CD4-positive, alpha-beta T cell (primary cell): ENCODE data around the gene FBXO28. TPM values are rescaled to one million over a fixed set of nuclear protein-coding genes. Genes with fewer than 3 reads are reported as not detected.

Experiments
- ATAC-seq: fragments of 200-7000 bp; cut with Tn5 transposase; one replicate; pipeline ENCODE4 v1.10.0; 2022; ENCODE audit warnings: mild to moderate bottlenecking; ENCODE audit not compliant: poor library complexity
- CTCF ChIA-PET: fragments of 350-600 bp; sonication (Branson Sonifier 250); formaldehyde crosslinking; loops from one replicate; lab custom pipeline; 2021; ENCODE audit warnings: antibody characterized with exemption, inconsistent platforms; lab: Charles Lee
- POLR2A ChIA-PET: fragments of 350-600 bp; sonication (Branson Sonifier 250); formaldehyde crosslinking; loops from one replicate; lab custom pipeline; 2021; ENCODE audit warnings: antibody characterized with exemption, inconsistent platforms; lab: Charles Lee
- DNase-seq, 14 experiments: peaks; one replicate each; pipeline ENCODE4 v3.0.0-alpha.2; 2013 to 2020; ENCODE audit warnings: mixed read lengths in 2 of 14
- H3K27ac ChIP-seq, 2 donors: one replicate each; pipeline versions ENCODE4 v1.5.1 to v1.7.0; 2013; ENCODE audit warnings: low read length in 2 of 2, low read depth in 1 of 2, mild to moderate bottlenecking in 1 of 2
- H3K27me3 ChIP-seq, 2 experiments: 1 replicate in 1 of 2; 2 replicates in 1 of 2; pipeline versions ENCODE4 v1.6.1 to v1.7.0; 2013; ENCODE audit warnings: low read length in 2 of 2, control low read depth in 1 of 2, mild to moderate bottlenecking in 1 of 2, moderate library complexity in 1 of 2; ENCODE audit not compliant: insufficient read depth in 2 of 2, control insufficient read depth in 1 of 2
- H3K36me3 ChIP-seq: one replicate; pipeline ENCODE4 v1.6.1; 2013; ENCODE audit warnings: low read length, control low read depth; ENCODE audit not compliant: insufficient read depth
- H3K4me1 ChIP-seq: one replicate; pipeline ENCODE4 v1.6.1; 2013; ENCODE audit warnings: low read length, control low read depth; ENCODE audit not compliant: insufficient read depth
- H3K4me3 ChIP-seq: one replicate; pipeline ENCODE4 v1.5.1; 2013; ENCODE audit warnings: mild to moderate bottlenecking, low read length, moderate library complexity
- H3K9me3 ChIP-seq, 2 experiments: 1 replicate in 1 of 2; 2 replicates in 1 of 2; pipeline versions ENCODE4 v1.6.1 to v1.7.0; 2013; ENCODE audit warnings: low read length in 2 of 2, mild to moderate bottlenecking in 2 of 2, control low read depth in 1 of 2, moderate library complexity in 1 of 2; ENCODE audit not compliant: control insufficient read depth in 1 of 2, insufficient read depth in 1 of 2
- H3K27ac Mint-ChIP-seq: one replicate; pipeline ENCODE4 v1.8.0; 2020; ENCODE audit warnings: mixed read lengths
- H3K27me3 Mint-ChIP-seq: one replicate; pipeline ENCODE4 v1.8.0; 2021; ENCODE audit warnings: mixed read lengths
- H3K36me3 Mint-ChIP-seq: one replicate; pipeline ENCODE4 v1.8.0; 2021; ENCODE audit warnings: low read depth, mixed read lengths
- H3K4me1 Mint-ChIP-seq: one replicate; pipeline ENCODE4 v1.8.0; 2021; ENCODE audit warnings: low read depth, mixed read lengths
- H3K4me3 Mint-ChIP-seq: one replicate; pipeline ENCODE4 v1.8.0; 2020; ENCODE audit warnings: mild to moderate bottlenecking, mixed read lengths
- H3K9me3 Mint-ChIP-seq: one replicate; pipeline ENCODE4 v1.8.0; 2020; ENCODE audit warnings: mixed read lengths
- intact Hi-C, 2 experiments: fragments of 100-400 bp; cut with DNase I in 1 of 2; cut with micrococcal nuclease in 1 of 2; formaldehyde crosslinking; loops; one replicate each; pipeline versions ENCODE4 v1.15.1 to v1.9.0; 2023 to 2025; cut with DNase I, micrococcal nuclease
- total RNA-seq, 174 experiments: library from RNA in 2 of 174; stranded (reverse) in 2 of 174; gene quantifications; one replicate each; pipeline ENCODE4 v1.2.3 and lab custom pipeline; 2021 to 2026
- TF ChIP-seq, protein P1 (sequence below): fragments of 200-600 bp; IDR thresholded peaks from one replicate; pipeline ENCODE4 v1.8.0; 2022; ENCODE audit warnings: antibody characterized with exemption, mild to moderate bottlenecking

Gene FBXO28
- total RNA-seq, 2 experiments from 2014 or later = 32.5 to 37.1 TPM

DNA sequence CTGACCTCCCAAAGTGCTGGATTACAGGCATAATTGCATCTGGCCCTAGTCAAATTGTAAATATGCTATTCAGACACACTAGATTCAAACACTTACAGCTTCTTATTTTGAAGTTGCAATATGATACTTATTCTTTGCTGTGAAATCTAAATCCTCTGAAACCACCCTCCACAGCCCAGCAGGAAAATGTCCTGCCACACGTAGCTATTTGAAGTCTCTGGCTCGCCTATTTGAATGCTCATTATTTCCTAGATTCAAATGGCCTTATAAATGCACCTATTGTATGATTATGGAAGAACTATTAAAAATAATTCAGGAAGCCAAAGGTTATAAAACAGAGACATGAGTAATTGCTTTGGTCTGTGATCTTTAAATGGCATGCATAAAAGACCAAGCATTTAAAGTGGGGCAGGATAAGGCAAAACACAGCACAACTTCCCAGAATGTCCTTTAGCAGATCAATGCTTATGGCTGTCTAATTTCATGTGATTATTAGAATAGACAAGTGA is 26.6 kb upstream of the FBXO28 start:
- Mint-ChIP-seq H3K4me1 (no peaks in the 10 kb centered on the region), H3K4me3 (no peak overlapping the region), H3K27ac (no peak overlapping the region), H3K27me3 (peaks cover 34% of the 10 kb centered on the region), H3K9me3 (no peaks in the 10 kb centered on the region), H3K36me3 (no peaks in the 10 kb centered on the region)
- TF ChIP-seq, protein P1, sequence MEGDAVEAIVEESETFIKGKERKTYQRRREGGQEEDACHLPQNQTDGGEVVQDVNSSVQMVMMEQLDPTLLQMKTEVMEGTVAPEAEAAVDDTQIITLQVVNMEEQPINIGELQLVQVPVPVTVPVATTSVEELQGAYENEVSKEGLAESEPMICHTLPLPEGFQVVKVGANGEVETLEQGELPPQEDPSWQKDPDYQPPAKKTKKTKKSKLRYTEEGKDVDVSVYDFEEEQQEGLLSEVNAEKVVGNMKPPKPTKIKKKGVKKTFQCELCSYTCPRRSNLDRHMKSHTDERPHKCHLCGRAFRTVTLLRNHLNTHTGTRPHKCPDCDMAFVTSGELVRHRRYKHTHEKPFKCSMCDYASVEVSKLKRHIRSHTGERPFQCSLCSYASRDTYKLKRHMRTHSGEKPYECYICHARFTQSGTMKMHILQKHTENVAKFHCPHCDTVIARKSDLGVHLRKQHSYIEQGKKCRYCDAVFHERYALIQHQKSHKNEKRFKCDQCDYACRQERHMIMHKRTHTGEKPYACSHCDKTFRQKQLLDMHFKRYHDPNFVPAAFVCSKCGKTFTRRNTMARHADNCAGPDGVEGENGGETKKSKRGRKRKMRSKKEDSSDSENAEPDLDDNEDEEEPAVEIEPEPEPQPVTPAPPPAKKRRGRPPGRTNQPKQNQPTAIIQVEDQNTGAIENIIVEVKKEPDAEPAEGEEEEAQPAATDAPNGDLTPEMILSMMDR = no peak
- H3K36me3 ChIP-seq = no peaks in the 10 kb centered on the region
- H3K9me3 ChIP-seq = no peaks in the 10 kb centered on the region
- DNase-seq (no peak), ATAC-seq (no peak)
- intact Hi-C loops = no loop called here
- POLR2A ChIA-PET = no interaction called here
- no peaks in the 10 kb centered on the region for H3K4me1 ChIP-seq
- no peak overlapping the region for H3K27ac ChIP-seq
- no peak overlapping the region for H3K4me3 ChIP-seq
- H3K27me3 ChIP-seq = peaks cover 0 to 4% of the 10 kb centered on the region in 2 experiments
- CTCF ChIA-PET = no interaction called here

DNA sequence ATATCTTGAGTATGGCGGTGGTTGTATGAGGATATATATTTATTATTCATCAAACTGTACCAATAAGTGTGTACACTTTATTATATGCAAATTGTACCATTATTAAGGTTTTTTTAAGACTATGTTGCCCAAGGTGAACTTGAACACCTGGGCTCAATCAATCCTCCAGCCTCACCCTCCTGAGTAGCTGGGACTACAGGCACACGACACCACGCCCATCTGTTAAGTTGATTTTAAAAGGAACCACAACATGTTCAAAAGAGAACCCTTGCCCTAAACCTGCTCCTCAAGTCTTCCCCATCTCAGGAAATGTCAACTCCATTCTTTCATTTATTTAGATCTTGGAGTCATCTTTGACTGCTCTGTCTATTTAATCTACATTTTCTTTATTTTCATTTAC is 24.3 kb upstream of the FBXO28 start:
- intact Hi-C loops = no loop called here
- no peaks in the 10 kb centered on the region for H3K4me1 ChIP-seq
- Mint-ChIP-seq H3K27me3 (peaks cover 28% of the 10 kb centered on the region), H3K4me3 (no peak overlapping the region), H3K9me3 (no peaks in the 10 kb centered on the region), H3K27ac (no peak overlapping the region), H3K36me3 (no peaks in the 10 kb centered on the region), H3K4me1 (no peaks in the 10 kb centered on the region)
- H3K27ac ChIP-seq = no peak overlapping the region
- no peaks in the 10 kb centered on the region for H3K36me3 ChIP-seq
- TF ChIP-seq, protein P1 = no peak
- DNase-seq (no peak), ATAC-seq (no peak)
- H3K27me3 ChIP-seq = peaks cover 0 to 4% of the 10 kb centered on the region in 2 experiments
- no peaks in the 10 kb centered on the region for H3K9me3 ChIP-seq
- H3K4me3 ChIP-seq = no peak overlapping the region
- POLR2A ChIA-PET = no interaction called here
- CTCF ChIA-PET = no interaction called here

DNA sequence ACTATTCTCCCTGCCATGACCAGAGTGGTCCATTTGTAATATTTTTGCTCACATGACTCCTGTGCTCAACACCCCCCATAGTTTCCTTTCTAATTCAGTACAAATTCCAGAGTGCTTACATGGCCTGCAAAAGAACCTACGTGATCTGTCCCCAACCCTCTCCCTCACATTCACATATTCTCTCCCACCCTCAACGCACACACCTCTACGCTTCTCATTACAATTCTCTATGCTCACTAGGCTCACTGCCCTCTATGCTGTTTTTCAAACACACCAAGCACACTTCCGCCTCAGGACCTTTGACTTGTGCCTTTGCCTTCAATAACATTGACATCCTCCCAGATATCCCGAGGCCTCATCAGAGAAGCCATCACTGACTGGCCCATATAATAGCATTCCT is 23.8 kb upstream of the FBXO28 start:
- TF ChIP-seq, protein P1 = no peak
- H3K27me3 Mint-ChIP-seq = peaks cover 29% of the 10 kb centered on the region
- H3K27ac Mint-ChIP-seq = no peak overlapping the region
- CTCF ChIA-PET = no interaction called here
- Histone ChIP-seq H3K9me3 (no peaks in the 10 kb centered on the region), H3K27ac (no peak overlapping the region), H3K36me3 (no peaks in the 10 kb centered on the region), H3K4me1 (no peaks in the 10 kb centered on the region), H3K27me3 (peaks cover 0 to 4% of the 10 kb centered on the region in 2 experiments), H3K4me3 (no peak overlapping the region)
- H3K4me1 Mint-ChIP-seq = no peaks in the 10 kb centered on the region
- POLR2A ChIA-PET = no interaction called here
- no peaks in the 10 kb centered on the region for H3K36me3 Mint-ChIP-seq
- H3K4me3 Mint-ChIP-seq = no peak overlapping the region
- no peak for ATAC-seq
- intact Hi-C loops = no loop called here
- H3K9me3 Mint-ChIP-seq = no peaks in the 10 kb centered on the region
- DNase-seq = no peak
